GM18502 (cell line): ENCODE results near the gene SLC29A3.

Experiments
- ATAC-seq: cut with Tn5 transposase; IDR thresholded peaks from one replicate; pipeline ENCODE4 v1.9.1; 2021; ENCODE audit warnings: mild to moderate bottlenecking; ENCODE audit not compliant: unreplicated experiment, poor library complexity

Gene SLC29A3

GRCh38 chr10:71401056-71401455 is 82.0 kb downstream of the SLC29A3 start:
- ATAC-seq, result no peak

GRCh38 chr10:71402005-71402404 is 82.9 kb downstream of the SLC29A3 start:
- ATAC-seq, result no peak

DNA sequence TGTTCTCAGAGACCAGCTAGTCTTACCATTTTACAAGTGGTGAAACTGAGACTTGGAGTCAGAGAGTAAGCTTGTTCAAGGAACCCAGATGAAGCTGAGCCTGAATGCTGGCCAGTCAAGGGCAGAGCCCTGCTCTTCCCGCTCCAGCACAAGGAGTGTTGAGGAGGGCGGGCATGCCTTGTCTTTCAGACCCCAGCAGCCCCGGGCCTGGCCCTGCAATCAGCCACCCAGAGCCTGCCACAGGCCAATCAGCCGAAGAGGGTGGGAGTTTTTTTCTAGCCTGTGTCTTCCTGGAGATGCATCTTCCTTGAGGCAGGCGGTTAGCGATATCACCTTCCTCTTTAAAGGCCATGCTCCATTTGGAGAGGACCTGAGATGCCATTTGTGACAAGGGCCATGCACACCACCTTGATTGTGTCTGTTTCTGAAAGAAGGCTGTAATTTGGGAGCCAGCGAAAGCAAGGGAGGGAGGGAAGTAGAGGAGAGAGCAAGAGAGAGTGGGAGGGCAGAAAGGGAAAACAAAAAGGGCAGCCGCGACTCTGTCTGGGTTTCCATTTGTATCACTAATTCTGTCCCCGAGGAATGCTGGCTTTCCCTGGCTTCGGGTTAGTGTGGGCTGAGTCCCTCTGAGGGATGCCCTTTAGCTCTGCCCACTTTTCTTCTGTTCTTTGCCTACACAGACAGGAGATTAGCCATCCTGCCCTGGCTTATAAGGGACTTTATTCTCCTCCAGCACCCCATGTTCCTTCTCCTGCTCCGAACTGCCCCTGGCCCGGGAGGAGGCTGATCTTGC is 85.6 kb downstream of the SLC29A3 start:
- no peak for ATAC-seq

DNA sequence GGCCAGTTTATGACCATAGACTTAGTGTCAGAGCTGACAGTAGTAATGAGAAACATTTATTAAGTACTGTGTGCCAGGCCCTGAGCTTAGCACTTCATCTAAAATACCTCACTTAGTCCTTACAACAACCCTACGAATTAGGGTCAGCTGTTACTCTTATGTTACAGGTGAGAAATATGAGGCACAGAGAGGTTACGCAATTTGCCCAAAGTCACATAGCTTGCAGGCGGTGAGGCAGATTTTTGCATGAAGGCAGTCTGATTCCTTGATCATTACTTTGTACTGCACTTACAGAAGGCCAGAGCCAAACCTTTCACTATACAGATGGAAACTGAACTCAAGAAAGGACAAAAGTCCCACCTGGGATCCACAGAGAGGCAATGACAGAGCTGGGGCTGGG is 87.8 kb downstream of the SLC29A3 start:
- ATAC-seq, result no peak

- no peak for ATAC-seq
These were observed 89.6 kb downstream of the SLC29A3 start for GRCh38 chr10:71408436-71409225.

DNA sequence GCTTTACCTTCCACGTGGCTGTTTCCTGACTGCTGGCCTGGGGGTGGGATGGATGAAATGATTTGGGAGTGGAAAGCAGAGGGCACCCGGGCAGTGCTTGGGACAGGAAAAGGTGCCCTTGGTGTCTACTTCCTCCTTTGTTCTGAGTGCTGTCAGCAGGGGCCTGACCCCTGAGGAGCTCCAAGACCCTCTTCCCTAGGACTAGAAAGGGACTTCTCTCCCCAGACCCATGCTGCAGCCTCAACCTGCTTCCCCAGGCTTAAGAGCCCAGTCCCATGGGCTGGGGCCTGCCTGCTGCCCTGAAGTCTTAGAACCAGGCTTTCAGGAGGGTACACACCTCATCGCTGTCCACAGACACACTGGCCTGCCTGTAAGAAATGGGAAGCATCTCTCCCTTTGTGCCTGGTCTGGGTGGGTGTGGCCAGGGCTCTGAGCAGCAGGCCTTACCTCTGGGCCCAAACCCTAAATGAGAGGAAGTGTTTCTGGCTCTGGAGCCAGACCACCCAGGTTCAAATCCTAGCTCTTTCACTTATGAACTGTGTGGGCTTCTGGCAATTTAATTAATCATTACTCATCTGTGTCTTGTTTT is 90.6 kb downstream of the SLC29A3 start:
- no peak for ATAC-seq
